Measurements from ENCODE around the gene CBLC. TPM values are rescaled to one million over a fixed set of nuclear protein-coding genes. Genes with fewer than 3 reads are reported as not detected.

CBLC gene
- polyA plus RNA-seq, 1 of the 3 experiments (the other 2 are of a cell fraction): not detected

GRCh38 chr19:44809577-44810233, 32.0 kb downstream of the CBLC start:
- Histone ChIP-seq H3K9me3 (no peaks in the 10 kb centered on the region), H3K4me1 (ENCODE audit: control insufficient read depth in 1 of 2, insufficient read depth in 2 of 2, low read depth in 1 of 2, low read length in 1 of 2) (peaks cover 8 to 13% of the 10 kb centered on the region in 2 experiments; a peak in 2 of 4 replicates), H3K9ac (peak overlapping the region; percentile 60; the same call in 1 of the 2 replicates), H4K20me1 (ENCODE audit: insufficient read depth) (no peaks in the 10 kb centered on the region), H3F3A (replicated peaks; ENCODE audit: insufficient read depth) (peaks cover 8% of the 10 kb centered on the region), H3K79me2 (ENCODE audit: insufficient read depth) (no peaks in the 10 kb centered on the region), H3K27me3 (ENCODE audit: insufficient read depth) (peaks cover 24% of the 10 kb centered on the region; the same call in 1 of the 2 replicates), H3K9me2 (no peaks in the 10 kb centered on the region), H3K4me3 (ENCODE audit: low read depth in 2 of 2, low read length in 1 of 2) (peak overlapping the region; percentile 51 to 66; a peak in 3 of 4 replicates), H3K36me3 (replicated peaks in 1 of 2; ENCODE audit: control insufficient read depth in 1 of 2, insufficient read depth in 2 of 2, low read length in 1 of 2) (no peaks in the 10 kb centered on the region), H3K27ac (ENCODE audit: low read depth in 2 of 2, low read length in 1 of 2) (no peak overlapping the region), H2AFZ (ENCODE audit: low read depth) (no peak overlapping the region), H3K4me2 (peak overlapping the region; percentile 99)
- TF ChIP-seq, protein P1, sequence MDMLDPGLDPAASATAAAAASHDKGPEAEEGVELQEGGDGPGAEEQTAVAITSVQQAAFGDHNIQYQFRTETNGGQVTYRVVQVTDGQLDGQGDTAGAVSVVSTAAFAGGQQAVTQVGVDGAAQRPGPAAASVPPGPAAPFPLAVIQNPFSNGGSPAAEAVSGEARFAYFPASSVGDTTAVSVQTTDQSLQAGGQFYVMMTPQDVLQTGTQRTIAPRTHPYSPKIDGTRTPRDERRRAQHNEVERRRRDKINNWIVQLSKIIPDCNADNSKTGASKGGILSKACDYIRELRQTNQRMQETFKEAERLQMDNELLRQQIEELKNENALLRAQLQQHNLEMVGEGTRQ (IDR thresholded peaks at IDR 0.05; ENCODE audit: borderline replicate concordance, low read depth, low read length): no peak
- TF ChIP-seq GABPA (IDR thresholded peaks at IDR 0.05; ENCODE audit: low read depth) (no peak), REST (IDR thresholded peaks at IDR 0.05; ENCODE audit: low read depth, low read length) (no peak), TAF1 (IDR thresholded peaks at IDR 0.05; ENCODE audit: borderline replicate concordance, low read depth, low read length) (no peak), MXI1 (IDR thresholded peaks at IDR 0.05; ENCODE audit: low read depth, low read length) (no peak), GATA2 (CRISPR knock-in tag; IDR thresholded peaks at IDR 0.05) (no peak), RAD21 (IDR thresholded peaks at IDR 0.05; ENCODE audit: low read length) (no peak), CHD2 (IDR thresholded peaks at IDR 0.05; ENCODE audit: low read length, partially characterized antibody) (no peak), FOXJ3 (CRISPR knock-in tag; IDR thresholded peaks at IDR 0.05) (no peak), RXRA (IDR thresholded peaks at IDR 0.05; ENCODE audit: borderline replicate concordance, low read depth) (no peak), ZBTB33 (IDR thresholded peaks at IDR 0.05; ENCODE audit: borderline replicate concordance, low read depth) (no peak), RCOR1 (IDR thresholded peaks at IDR 0.05; ENCODE audit: low read length) (no peak), MEF2A (IDR thresholded peaks at IDR 0.05; ENCODE audit: borderline replicate concordance, low read depth) (no peak), ELF1 (IDR thresholded peaks at IDR 0.05) (no peak)
- TF ChIP-seq, protein P2, sequence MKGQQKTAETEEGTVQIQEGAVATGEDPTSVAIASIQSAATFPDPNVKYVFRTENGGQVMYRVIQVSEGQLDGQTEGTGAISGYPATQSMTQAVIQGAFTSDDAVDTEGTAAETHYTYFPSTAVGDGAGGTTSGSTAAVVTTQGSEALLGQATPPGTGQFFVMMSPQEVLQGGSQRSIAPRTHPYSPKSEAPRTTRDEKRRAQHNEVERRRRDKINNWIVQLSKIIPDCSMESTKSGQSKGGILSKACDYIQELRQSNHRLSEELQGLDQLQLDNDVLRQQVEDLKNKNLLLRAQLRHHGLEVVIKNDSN (IDR thresholded peaks at IDR 0.05; ENCODE audit: borderline replicate concordance, low read depth): no peak
- WGBS (ENCODE audit: low lambda C conversion rate): 60% methylated on average over 5 of the region's 7 CpGs
- no peak for DNase-seq
- CTCF ChIA-PET: interaction anchor here (0.8 to 9.3 kb wide), 11 partner anchors 13 to 122 kb away, joined by 3 to 70 read pairs (median 5); no protein-coding TSS in a partner anchor
- POLR2A ChIA-PET: no interaction called here

Measured in SK-N-SH (cell line).